ENCODE results near the gene CA12. TPM values are rescaled to one million over a fixed set of nuclear protein-coding genes. Genes with fewer than 3 reads are reported as not detected.
A peak's percentile ranks its signal among the peaks of the same experiment; 100 is the strongest.

CA12 gene
- total RNA-seq, 1 experiment from 2014 or later, result 3.7 TPM

DNA sequence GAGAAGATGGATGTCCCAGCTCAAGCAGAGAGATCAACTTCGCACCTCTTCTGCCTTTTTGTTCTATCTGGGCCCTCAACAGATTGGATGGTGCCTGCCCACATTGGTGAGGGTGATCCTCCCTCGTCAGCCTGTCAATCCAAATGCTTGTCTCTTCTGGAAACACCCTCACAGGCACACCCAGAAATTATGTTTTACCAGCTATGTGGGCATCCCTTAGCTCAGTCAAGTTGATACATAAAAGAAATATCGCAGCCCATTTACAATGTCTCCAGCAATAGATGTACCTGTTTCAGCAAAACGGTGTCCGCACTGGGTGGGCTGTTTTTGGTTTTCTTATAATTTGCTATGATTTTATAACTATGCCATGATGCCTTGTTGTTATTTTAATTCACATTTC, 27.5 kb upstream of the CA12 start:
- H3K4me1 ChIP-seq (replicated peaks), result peaks cover 10% of the 10 kb centered on the region
- no peak overlapping the region for H3K4me3 ChIP-seq
- H3K36me3 ChIP-seq, result no peaks in the 10 kb centered on the region

GRCh38 chr15:63408524-63408923, 26.9 kb upstream of the CA12 start:
- DNase-seq (ENCODE audit: low read depth in 1 of 2, low spot score in 2 of 2), result no peak
- Histone ChIP-seq H3K27ac (no peak overlapping the region), H3K27me3 (replicated peaks) (no peaks in the 10 kb centered on the region)

More for the DNA sequence above, 27.5 kb upstream of the CA12 start:
- DNase-seq (ENCODE audit: low read depth in 1 of 2, low spot score in 2 of 2), result no peak
- no peak overlapping the region for H3K27ac ChIP-seq
- H3K9me3 ChIP-seq (replicated peaks), result no peaks in the 10 kb centered on the region
- no peaks in the 10 kb centered on the region for H3K27me3 ChIP-seq (replicated peaks)

GRCh38 chr15:63407612-63408011, 26.0 kb upstream of the CA12 start:
- Histone ChIP-seq H3K4me1 (replicated peaks) (peaks cover 17% of the 10 kb centered on the region), H3K27ac (no peak overlapping the region), H3K4me3 (no peak overlapping the region), H3K36me3 (no peaks in the 10 kb centered on the region), H3K9me3 (replicated peaks) (no peaks in the 10 kb centered on the region), H3K27me3 (replicated peaks) (no peaks in the 10 kb centered on the region)
- no peak for DNase-seq (ENCODE audit: low read depth in 1 of 2, low spot score in 2 of 2)

More at GRCh38 chr15:63408524-63408923, 26.9 kb upstream of the CA12 start:
- Histone ChIP-seq H3K4me1 (replicated peaks) (peaks cover 10% of the 10 kb centered on the region), H3K36me3 (no peaks in the 10 kb centered on the region), H3K9me3 (replicated peaks) (no peaks in the 10 kb centered on the region), H3K4me3 (no peak overlapping the region)

DNA sequence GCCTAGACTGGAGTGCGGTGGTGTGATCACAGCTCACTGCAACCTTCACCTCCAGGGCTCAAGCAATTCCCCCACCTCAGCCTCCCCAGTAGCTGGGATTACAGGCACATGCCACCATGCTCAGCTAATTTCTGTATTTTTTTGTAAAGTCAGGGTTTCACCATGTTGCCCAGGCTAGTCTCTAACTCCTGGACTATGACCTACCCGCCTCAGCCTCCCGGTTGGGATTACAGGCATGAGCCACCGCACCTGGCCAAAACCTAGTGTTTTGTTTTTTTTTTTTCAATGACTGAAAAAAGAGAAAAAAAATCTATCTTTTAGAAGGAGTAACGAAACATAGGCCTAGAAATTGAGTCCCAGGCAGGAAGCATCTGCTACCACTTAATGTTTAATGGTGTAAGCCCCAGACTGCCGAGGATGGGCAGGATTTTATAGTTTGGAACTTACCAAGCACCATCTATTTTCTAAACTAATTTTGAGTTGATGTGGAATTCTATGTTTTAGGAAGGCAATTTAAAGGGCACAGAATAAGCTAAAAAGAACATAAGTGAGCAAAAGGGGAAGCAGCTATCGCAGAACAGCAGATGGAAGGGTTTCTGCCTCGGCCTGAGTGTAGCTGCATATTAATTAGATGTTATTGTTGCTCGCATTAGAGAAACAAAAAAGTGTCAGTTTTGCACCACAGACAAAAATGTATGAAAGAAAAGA, 24.2 kb upstream of the CA12 start:
- no peak for DNase-seq (ENCODE audit: low read depth in 1 of 2, low spot score in 2 of 2)
- H3K9me3 ChIP-seq (replicated peaks), result no peaks in the 10 kb centered on the region
- no peak overlapping the region for H3K4me3 ChIP-seq
- H3K36me3 ChIP-seq, result no peaks in the 10 kb centered on the region
- no peak overlapping the region for H3K27ac ChIP-seq
- H3K4me1 ChIP-seq (replicated peaks), result peaks cover 24% of the 10 kb centered on the region
- no peaks in the 10 kb centered on the region for H3K27me3 ChIP-seq (replicated peaks)

GRCh38 chr15:63405159-63405558, 23.5 kb upstream of the CA12 start:
- H3K27me3 ChIP-seq (replicated peaks), result no peaks in the 10 kb centered on the region
- H3K27ac ChIP-seq, result peak overlapping the region; percentile 45; the same call in 1 of the 2 replicates
- peaks cover 24% of the 10 kb centered on the region for H3K4me1 ChIP-seq (replicated peaks)
- H3K4me3 ChIP-seq, result no peak overlapping the region
- no peak for DNase-seq (ENCODE audit: low read depth in 1 of 2, low spot score in 2 of 2)
- no peaks in the 10 kb centered on the region for H3K36me3 ChIP-seq
- no peaks in the 10 kb centered on the region for H3K9me3 ChIP-seq (replicated peaks)

DNA sequence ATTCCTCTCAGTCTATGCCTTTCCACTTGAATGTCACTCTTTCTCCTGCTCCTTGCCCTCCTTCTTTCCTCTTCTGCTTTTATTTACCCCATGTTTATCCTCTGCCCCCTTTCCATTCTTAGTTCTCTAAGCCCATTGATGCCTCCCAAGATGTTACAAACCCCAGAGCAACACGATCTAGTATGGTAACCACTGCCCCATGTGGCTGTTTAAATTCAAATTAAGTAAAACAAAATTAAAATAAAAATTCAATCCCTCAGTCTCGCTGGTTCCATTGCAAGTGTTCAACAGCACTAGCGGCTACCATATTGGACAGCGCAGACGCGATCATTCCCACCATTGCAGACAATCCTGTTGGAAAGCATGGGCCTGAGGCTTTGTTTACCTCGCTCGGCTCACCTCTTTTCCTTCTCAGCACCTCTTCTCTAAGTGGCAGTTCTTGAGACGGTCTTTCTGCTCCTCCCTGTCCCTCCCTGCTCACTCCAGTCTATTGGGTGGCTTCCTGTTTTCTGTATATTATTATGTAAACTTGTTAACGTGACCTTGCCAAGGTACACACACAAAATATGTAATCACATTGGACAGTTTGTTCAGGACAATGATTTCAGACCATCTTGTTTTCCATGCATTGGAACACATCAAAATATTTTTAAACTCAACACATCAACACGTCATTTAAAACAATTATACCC, 21.8 kb upstream of the CA12 start:
- Histone ChIP-seq H3K27me3 (replicated peaks) (no peaks in the 10 kb centered on the region), H3K27ac (no peak overlapping the region), H3K9me3 (replicated peaks) (no peaks in the 10 kb centered on the region), H3K4me3 (no peak overlapping the region), H3K36me3 (no peaks in the 10 kb centered on the region), H3K4me1 (replicated peaks) (peaks cover 24% of the 10 kb centered on the region)
- no peak for DNase-seq (ENCODE audit: low read depth in 1 of 2, low spot score in 2 of 2)

- 0 out of 2 replicates have a peak overlapping the region, but pooled peaks have one; percentile 1 for H3K27ac ChIP-seq
- H3K9me3 ChIP-seq (replicated peaks), result no peaks in the 10 kb centered on the region
- peaks cover 24% of the 10 kb centered on the region for H3K4me1 ChIP-seq (replicated peaks)
- DNase-seq (ENCODE audit: low read depth in 1 of 2, low spot score in 2 of 2), result peak; percentile 48 to 77
- no peaks in the 10 kb centered on the region for H3K36me3 ChIP-seq
- H3K27me3 ChIP-seq (replicated peaks), result no peaks in the 10 kb centered on the region
- H3K4me3 ChIP-seq, result no peak overlapping the region
Observed at GRCh38 chr15:63402498-63403253, 21.0 kb upstream of the CA12 start.

GRCh38 chr15:63401714-63402497, 20.3 kb upstream of the CA12 start:
- H3K4me3 ChIP-seq, result no peak overlapping the region
- H3K4me1 ChIP-seq (replicated peaks), result peaks cover 24% of the 10 kb centered on the region
- H3K36me3 ChIP-seq, result no peaks in the 10 kb centered on the region
- H3K27me3 ChIP-seq (replicated peaks), result no peaks in the 10 kb centered on the region
- DNase-seq (ENCODE audit: low read depth in 1 of 2, low spot score in 2 of 2), result no peak
- no peaks in the 10 kb centered on the region for H3K9me3 ChIP-seq (replicated peaks)
- H3K27ac ChIP-seq, result 0 out of 2 replicates have a peak overlapping the region, but pooled peaks have one; percentile 1

GRCh38 chr15:63401078-63401477, 19.4 kb upstream of the CA12 start:
- Histone ChIP-seq H3K36me3 (no peaks in the 10 kb centered on the region), H3K27ac (no peak overlapping the region), H3K4me3 (no peak overlapping the region), H3K4me1 (replicated peaks) (peaks cover 24% of the 10 kb centered on the region), H3K27me3 (replicated peaks) (no peaks in the 10 kb centered on the region), H3K9me3 (replicated peaks) (no peaks in the 10 kb centered on the region)
- no peak for DNase-seq (ENCODE audit: low read depth in 1 of 2, low spot score in 2 of 2)

- DNase-seq (ENCODE audit: low read depth in 1 of 2, low spot score in 2 of 2), result no peak
- Histone ChIP-seq H3K27ac (no peak overlapping the region), H3K27me3 (replicated peaks) (no peaks in the 10 kb centered on the region), H3K36me3 (no peaks in the 10 kb centered on the region), H3K9me3 (replicated peaks) (no peaks in the 10 kb centered on the region), H3K4me1 (replicated peaks) (peaks cover 15% of the 10 kb centered on the region), H3K4me3 (no peak overlapping the region)
Observed at GRCh38 chr15:63398456-63398855, 16.8 kb upstream of the CA12 start.

DNA sequence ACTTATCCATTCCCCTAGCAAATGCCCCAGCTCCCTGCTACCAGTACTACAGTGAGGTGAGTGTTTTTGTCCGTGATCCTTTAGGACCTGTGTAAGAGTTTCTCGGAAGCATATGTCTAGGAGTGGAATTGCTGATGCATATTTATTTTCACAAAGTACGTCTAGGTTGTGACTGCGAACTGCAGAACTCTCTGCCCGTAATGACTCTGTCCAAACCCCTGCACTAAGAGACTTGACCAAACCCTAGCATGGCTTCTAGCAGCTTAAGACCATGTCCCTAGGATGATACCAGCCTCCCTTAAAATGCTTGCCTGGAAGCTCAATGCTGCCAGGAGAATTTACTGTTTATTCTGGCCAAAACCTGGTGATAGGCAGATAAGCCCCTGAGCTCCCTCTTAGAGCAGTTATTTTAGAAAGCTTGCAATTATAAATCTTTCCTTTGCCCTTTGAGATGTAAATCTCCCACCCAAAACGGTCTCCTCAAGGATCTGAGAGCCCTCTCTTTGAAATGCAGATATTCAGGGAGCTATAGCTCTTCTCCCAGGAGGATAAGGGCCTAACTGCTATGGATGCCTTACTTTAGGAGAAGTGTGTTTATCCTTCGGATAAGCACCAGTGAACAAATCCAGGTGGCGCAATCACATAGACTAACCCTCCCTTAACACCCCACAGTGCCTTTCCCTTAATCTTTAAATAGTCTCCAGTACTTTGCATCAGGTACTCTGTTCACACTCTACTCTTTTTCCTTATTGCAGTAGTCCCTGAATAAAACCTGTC, 14.7 kb upstream of the CA12 start:
- Histone ChIP-seq H3K36me3 (no peaks in the 10 kb centered on the region), H3K4me3 (no peak overlapping the region), H3K9me3 (replicated peaks) (no peaks in the 10 kb centered on the region), H3K27me3 (replicated peaks) (no peaks in the 10 kb centered on the region), H3K4me1 (replicated peaks) (no peaks in the 10 kb centered on the region), H3K27ac (no peak overlapping the region)
- no peak for DNase-seq (ENCODE audit: low read depth in 1 of 2, low spot score in 2 of 2)

DNA sequence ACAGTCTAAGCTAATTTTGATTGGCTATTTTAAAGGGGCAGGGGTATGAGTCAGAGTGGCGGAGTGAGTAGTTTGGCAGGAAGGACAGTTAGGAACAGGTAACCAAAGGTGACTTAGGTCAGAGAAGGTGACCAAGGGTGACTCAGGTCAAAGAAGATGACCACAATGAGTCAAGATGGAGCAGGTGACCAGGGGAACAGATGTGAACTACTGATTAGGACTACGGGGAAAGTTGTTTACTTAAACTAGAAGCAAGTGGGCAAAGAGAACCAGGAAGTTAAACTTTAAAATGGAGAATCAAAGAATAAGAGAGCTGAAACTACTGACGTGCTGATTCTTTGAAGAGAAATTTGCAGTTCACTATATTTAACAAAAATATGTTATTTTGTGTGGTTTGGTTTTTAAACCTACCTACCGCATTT, 14.1 kb upstream of the CA12 start:
- DNase-seq (ENCODE audit: low read depth in 1 of 2, low spot score in 2 of 2), result no peak
- no peak overlapping the region for H3K4me3 ChIP-seq

More for the DNA sequence above, 14.1 kb upstream of the CA12 start:
- Histone ChIP-seq H3K4me1 (replicated peaks) (no peaks in the 10 kb centered on the region), H3K9me3 (replicated peaks) (no peaks in the 10 kb centered on the region), H3K27me3 (replicated peaks) (no peaks in the 10 kb centered on the region), H3K36me3 (no peaks in the 10 kb centered on the region), H3K27ac (no peak overlapping the region)
